ENCODE data around the gene OR2T29.
"Not testable (repeated sequence)": the region's sequence is repeated elsewhere in the genome, so short reads cannot be mapped to it uniquely, and the experiment has no call there.

The OR2T29 gene

DNA sequence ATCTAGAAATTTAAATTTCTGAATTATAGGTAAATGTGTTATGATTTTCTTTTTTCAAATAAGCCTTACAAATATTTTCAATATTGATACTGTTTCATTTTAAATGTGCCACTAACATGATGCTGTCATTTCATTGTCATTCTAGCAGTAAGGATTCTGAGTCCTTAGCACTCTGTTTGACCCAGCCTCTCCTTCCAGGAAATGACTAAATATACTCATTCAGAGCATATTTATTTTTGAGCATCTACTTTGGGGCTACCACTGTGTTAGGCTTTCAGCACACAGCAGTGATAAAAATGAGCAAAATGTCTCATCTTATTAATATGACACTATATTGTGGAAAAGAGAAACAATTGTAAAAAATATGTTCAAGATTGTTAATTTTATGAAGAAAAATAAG is 52.4 kb downstream of the OR2T29 start:
- DNase-seq (ENCODE audit: low spot score): not testable (repeated sequence)

DNA sequence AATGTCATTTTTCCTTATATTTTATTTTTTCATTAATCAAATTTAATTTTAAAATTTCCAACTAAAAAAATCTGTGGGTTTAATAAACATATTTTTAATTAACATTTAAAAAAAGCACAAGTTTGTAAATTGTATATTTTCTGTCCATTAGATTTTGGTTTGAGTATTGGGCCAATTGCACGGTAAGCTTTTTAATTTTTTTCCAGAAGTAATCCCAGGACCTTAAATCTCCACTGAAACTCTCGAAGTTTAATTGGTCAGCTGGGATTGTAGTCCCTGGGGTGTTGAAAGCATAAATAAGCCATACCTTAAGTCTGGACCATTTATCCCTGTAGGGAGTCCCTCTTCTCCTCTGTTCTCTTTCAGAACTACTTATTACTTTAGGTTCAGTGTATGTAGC is 54.8 kb downstream of the OR2T29 start, which contains the start of gene OR2G6:
TSS of gene OR2G6 (plus strand) at position 301 of the 400 bp plus-strand sequence. CDS start 13,574 bp downstream, outside the sequence.
- DNase-seq (ENCODE audit: low spot score): not testable (repeated sequence)

Measured in SW480 (cell line).